H4 (cell line): ENCODE measurements around the gene MT1G. TPM values are rescaled to one million over a fixed set of nuclear protein-coding genes. Genes with fewer than 3 reads are reported as not detected.
"Not testable (repeated sequence)": the region's sequence is repeated elsewhere in the genome, so short reads cannot be mapped to it uniquely, and the experiment has no call there.

ENCODE experiments used
- DNase-seq: peaks from one replicate; pipeline ENCODE4 v3.0.0-alpha.2; 2015; ENCODE audit warnings: low spot score
- total RNA-seq: library from RNA; depleted of rRNA; stranded (reverse); fragments of >200 nt; shearing (Covaris generic); gene quantifications from 2 replicates; pipeline ENCODE4 v1.2.3, GENCODE V29; 2014; rRNA removed

MT1G gene
- total RNA-seq = not detected in 2 replicates

DNA sequence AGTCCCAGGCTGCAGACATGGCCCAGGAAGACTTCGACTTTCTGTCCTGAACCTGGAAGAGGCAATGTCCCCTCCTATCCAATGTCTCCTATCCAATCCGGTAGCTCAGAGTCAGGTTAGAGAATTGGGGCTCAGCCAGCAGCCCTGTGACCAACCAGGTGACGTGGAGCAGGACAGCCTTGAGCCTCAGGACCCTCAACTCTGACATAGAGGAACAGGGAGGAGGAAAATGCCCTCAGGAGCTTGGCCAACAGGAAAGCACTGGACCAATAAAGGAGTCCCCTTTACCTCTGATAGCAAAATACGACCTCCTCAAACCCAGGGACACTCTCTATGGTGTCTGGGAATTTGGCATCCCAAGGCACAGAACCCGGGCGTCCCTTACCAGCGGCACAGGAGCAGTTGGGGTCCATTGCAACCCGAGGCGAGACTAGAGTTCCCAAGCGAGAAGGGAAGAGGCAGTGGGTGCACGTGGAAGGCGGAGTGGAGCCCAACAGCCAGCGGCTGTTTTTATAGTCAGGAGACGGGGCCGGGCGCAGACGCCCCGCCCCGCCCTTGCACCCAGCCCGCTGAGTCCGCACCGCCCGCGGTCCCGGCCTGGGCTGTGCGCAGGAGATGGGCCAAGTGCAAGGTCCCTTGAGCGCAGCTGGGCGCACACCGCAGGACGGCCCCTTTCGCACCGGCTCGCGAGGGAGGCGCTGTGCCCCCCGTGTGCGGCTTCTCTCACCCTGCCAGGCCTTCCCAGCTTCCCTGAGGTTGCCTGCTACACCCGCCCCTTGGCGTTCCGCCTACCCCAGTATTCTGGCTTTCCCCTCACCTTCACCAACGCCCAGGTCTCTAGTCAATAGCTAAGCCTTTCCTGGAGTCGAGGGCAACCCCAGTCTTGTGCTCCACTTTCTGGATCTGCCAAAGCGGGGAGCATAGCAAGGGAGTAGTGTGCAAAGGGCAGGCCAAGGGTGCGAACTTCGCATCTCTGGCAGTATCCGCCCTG is at the start of gene MT1G:
MT1G (minus strand) TSS at position 485 of the 991 bp plus-strand sequence; CDS start at position 413, 72 bp downstream.
- no peak for DNase-seq

GRCh38 chr16:56717532-56717931 is 49.7 kb upstream of the MT1G start:
- DNase-seq = not testable (repeated sequence)

- no peak for DNase-seq
Measured at GRCh38 chr16:56716761-56717160, 48.9 kb upstream of the MT1G start.

- no peak for DNase-seq
Measured at GRCh38 chr16:56715126-56715525, 47.3 kb upstream of the MT1G start.

DNA sequence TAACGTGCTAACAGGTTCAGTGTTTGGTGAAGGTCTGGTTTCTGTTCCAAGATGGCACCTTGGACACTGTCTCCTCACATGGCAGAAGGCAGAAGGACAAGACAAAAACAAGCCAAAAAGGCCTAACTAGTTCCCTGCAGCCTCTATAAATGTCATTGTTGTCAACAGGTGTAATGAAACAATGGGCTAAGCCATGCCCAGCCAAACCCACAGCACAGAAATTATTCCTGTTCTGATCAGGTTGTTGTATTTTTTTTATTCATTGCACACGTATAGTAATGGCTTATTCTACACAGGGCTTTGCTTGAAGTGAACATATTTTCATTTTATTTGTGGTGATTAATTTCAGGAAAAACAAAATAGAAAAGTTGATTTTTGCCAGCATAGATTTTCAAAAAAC is 45.9 kb upstream of the MT1G start:
- no peak for DNase-seq

DNA sequence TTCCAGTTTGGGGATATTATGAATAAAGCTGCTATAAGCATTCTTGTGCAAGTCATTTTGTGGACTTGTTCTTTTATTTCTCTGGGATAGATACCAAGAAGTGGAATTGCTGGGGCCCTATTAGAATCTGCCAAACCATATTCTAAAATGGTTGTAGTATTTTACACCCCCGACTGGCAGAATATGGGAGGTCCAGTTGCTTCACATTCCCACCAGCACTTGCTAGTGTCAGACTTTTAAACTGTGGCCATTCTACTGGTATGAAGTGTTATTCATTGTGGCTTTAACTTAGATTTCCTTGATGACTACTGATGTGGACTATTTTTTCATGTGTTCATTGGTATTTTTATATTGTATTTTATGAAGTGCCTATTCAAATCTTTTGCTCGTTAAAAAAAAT is 44.0 kb upstream of the MT1G start:
- no peak for DNase-seq

- no peak for DNase-seq
Measured at GRCh38 chr16:56710181-56710737, 42.4 kb upstream of the MT1G start.

GRCh38 chr16:56709443-56710040 is 41.7 kb upstream of the MT1G start:
- DNase-seq = no peak

DNA sequence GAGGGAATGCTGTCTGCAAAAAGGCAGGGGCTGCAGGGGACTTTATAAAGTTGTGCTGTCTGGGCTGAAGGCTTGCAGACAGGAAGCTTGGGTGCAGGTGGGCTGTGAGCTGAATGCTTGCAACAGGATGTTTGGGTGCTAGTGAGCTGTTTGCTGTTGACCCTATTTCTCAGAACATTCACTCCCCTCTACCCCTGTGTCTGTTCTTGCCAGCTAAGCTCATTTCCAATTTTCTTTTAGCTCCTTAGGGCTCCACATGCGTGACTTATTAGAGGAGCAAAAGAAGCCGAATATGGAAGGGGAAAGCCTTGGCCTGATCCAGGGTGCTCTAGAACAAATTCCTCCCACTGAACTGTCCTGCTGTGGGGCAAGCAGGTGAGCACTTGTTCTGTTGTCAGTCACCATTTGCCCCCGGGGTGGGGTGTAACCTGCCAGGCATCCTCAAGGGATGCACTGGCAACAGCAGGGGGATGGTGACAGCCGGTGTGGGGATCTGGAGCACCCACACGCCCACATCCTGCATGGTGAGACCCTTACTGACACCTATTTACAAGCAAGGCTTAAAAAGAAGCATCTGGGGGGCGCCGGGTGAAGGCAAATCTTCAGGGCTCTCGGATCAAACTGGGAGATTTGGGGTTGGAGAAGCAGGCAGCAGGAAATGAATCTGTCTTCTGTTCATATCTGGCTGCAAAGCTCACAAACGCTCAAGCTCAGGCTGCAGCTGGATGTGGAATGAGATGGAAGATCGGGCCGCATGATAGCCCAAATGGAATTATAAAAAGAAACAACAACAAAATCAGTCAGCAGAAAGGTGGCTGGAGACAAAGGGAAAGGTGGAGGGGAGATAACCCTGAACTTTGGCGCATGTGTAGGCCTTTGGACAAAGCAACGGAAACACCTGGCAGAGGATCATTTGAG is 40.9 kb upstream of the MT1G start:
- DNase-seq = no peak

DNA sequence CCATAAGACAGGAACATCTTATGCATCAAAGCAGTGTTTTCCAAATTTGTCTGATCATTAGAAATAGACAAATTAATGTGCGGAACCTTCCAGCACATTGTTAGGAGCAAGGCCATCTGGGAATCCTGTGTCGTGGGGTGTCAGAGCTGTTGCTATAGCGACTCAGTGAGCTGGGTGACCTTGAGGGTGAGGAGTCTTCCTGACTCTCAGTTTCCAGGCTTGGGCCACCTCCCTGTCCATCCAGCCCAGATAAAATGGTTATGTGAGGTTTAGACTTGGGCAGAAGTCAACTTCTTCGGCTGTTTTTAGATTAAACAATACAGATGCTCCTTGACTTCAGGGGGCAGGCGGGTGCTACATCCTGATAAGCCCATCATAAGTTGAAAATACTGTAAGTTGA is 35.0 kb upstream of the MT1G start:
- DNase-seq = no peak

DNA sequence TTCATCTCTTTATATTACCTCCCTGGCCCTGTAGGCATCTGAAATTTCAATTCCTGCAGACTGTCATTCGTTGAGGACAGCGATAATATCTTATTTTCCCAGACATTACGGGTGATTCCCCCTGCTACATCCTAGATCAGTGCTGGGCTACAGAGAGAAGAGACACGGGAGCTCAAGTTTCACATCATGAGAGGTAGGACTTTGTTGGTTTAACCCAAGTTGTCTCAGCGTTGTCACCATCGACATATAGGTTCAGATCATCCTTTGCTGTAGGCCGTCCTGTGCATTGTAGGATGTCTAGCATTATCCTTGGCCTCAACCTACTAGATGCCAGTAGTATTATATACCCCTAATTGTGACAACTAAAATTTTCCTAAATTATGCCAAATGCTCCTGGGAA is 33.7 kb upstream of the MT1G start:
- DNase-seq = no peak

- DNase-seq = no peak
Measured at GRCh38 chr16:56700631-56701030, 32.8 kb upstream of the MT1G start.

DNA sequence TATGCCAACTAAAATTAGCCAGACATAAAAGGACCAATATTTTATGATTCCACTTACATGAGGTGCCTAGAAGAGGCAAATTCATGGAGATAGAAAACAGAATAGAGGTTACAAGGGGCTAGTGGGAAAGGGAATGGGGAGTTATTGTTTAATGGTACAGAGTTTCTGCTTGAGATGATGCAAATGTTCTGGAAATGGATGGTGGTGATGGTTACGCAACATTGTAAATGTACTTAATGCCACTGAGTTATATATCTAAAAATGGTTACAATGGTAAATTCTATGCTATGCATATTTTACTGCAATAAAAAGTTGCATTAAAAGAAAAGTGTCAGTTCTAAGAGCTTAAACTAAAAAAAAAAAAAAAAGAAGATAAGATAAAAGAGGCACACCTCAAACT is 32.3 kb upstream of the MT1G start:
- DNase-seq = no peak

GRCh38 chr16:56697456-56698155 is 29.7 kb upstream of the MT1G start:
- no peak for DNase-seq

GRCh38 chr16:56695246-56695645 is 27.4 kb upstream of the MT1G start:
- no peak for DNase-seq

- peak; percentile 45 for DNase-seq
Measured at GRCh38 chr16:56691885-56692284, 24.0 kb upstream of the MT1G start.

GRCh38 chr16:56690420-56691122 is 22.7 kb upstream of the MT1G start:
- no peak for DNase-seq

- DNase-seq = no peak
Measured at GRCh38 chr16:56689171-56689570, 21.3 kb upstream of the MT1G start.

- no peak for DNase-seq
Measured at GRCh38 chr16:56688762-56689161, 20.9 kb upstream of the MT1G start.

- no peak for DNase-seq
Measured at GRCh38 chr16:56686758-56687157, 18.9 kb upstream of the MT1G start.
